Measurements from ENCODE around the gene KCTD11. TPM values are rescaled to one million over a fixed set of nuclear protein-coding genes. Genes with fewer than 3 reads are reported as not detected.
"Not testable (repeated sequence)": the region's sequence is repeated elsewhere in the genome, so short reads cannot be mapped to it uniquely, and the experiment has no call there.

KCTD11 gene
- total RNA-seq, 1 experiment from 2014 or later = 3.8 TPM

- no peak for TF ChIP-seq EZH2 (IDR thresholded peaks at IDR 0.05; ENCODE audit: borderline replicate concordance, low read depth, low read length, poor library complexity, severe bottlenecking)
- no peak for TF ChIP-seq CTCF (conservative IDR thresholded peaks at IDR 0.05; ENCODE audit: low read depth, low read length)
- no peak within 1 kb of the TSS for H3K4me3 ChIP-seq (ENCODE audit: low read depth, low read length, poor library complexity, severe bottlenecking)
- no peaks in the 10 kb centered on the region for H3K9me3 ChIP-seq (ENCODE audit: low read depth, low read length, poor library complexity, severe bottlenecking)
- no peaks in the 10 kb centered on the region for H3K4me1 ChIP-seq (ENCODE audit: insufficient read depth, low read length, poor library complexity, severe bottlenecking)
- ChIA-PET CTCF (no interaction called here), POLR2A (ENCODE audit: low non-redundant PET) (no interaction called here)
- no peaks in the 10 kb centered on the region for H3K36me3 ChIP-seq (ENCODE audit: insufficient read depth, low read length, poor library complexity, severe bottlenecking)
- H3K27me3 ChIP-seq (replicated peaks; ENCODE audit: insufficient read depth, low read depth, low read length, poor library complexity) = no peaks in the 10 kb centered on the region
- no peak for DNase-seq (ENCODE audit: low spot score)
- BruUV-seq (replicated peaks) = no TSS peak
- intact Hi-C loops (cut with micrococcal nuclease; ENCODE audit: unreplicated experiment) = no loop called here
- H3K27ac ChIP-seq (ENCODE audit: low read depth, low read length, poor library complexity, severe bottlenecking) = no peak within 1 kb of the TSS
These were observed 15.5 kb upstream of the KCTD11 start, which contains the start of gene ACAP1 for GRCh38 chr17:7336240-7337175. Gene ACAP1, plus strand, starts transcription at chr17:7336529. Its CDS starts 206 bp downstream, at chr17:7336735.

- H3K4me3 ChIP-seq (ENCODE audit: low read depth, low read length, poor library complexity, severe bottlenecking) = not testable (repeated sequence)
These were observed 14.4 kb upstream of the KCTD11 start for GRCh38 chr17:7337600-7337999.

GRCh38 chr17:7340179-7340578 lies 11.8 kb upstream of the KCTD11 start:
- POLR2A ChIA-PET (ENCODE audit: low non-redundant PET) = no interaction called here
- Histone ChIP-seq H3K4me3 (ENCODE audit: low read depth, low read length, poor library complexity, severe bottlenecking) (no peak overlapping the region), H3K9me3 (ENCODE audit: low read depth, low read length, poor library complexity, severe bottlenecking) (no peaks in the 10 kb centered on the region), H3K4me1 (ENCODE audit: insufficient read depth, low read length, poor library complexity, severe bottlenecking) (no peaks in the 10 kb centered on the region), H3K36me3 (ENCODE audit: insufficient read depth, low read length, poor library complexity, severe bottlenecking) (no peaks in the 10 kb centered on the region), H3K27ac (ENCODE audit: low read depth, low read length, poor library complexity, severe bottlenecking) (no peak overlapping the region), H3K27me3 (replicated peaks; ENCODE audit: insufficient read depth, low read depth, low read length, poor library complexity) (no peaks in the 10 kb centered on the region)
- TF ChIP-seq EZH2 (IDR thresholded peaks at IDR 0.05; ENCODE audit: borderline replicate concordance, low read depth, low read length, poor library complexity, severe bottlenecking) = no peak
- no peak for TF ChIP-seq CTCF (conservative IDR thresholded peaks at IDR 0.05; ENCODE audit: low read depth, low read length)
- DNase-seq (ENCODE audit: low spot score) = no peak
- CTCF ChIA-PET = no interaction called here
- intact Hi-C loops (cut with micrococcal nuclease; ENCODE audit: unreplicated experiment) = no loop called here
- no TSS peak for BruUV-seq (replicated peaks)

More at GRCh38 chr17:7337600-7337999, 14.4 kb upstream of the KCTD11 start:
- CTCF ChIA-PET = interaction anchor here (0.6 kb wide), 1 partner anchor 56 kb away, joined by 3 read pairs; the partner anchor contains the start of gene SLC2A4
- H3K27ac ChIP-seq (ENCODE audit: low read depth, low read length, poor library complexity, severe bottlenecking); DNase-seq (ENCODE audit: low spot score); intact Hi-C loops (cut with micrococcal nuclease; ENCODE audit: unreplicated experiment); H3K27me3 ChIP-seq (replicated peaks; ENCODE audit: insufficient read depth, low read depth, low read length, poor library complexity); BruUV-seq (replicated peaks); H3K4me1 ChIP-seq (ENCODE audit: insufficient read depth, low read length, poor library complexity, severe bottlenecking); POLR2A ChIA-PET (ENCODE audit: low non-redundant PET); H3K36me3 ChIP-seq (ENCODE audit: insufficient read depth, low read length, poor library complexity, severe bottlenecking); H3K9me3 ChIP-seq (ENCODE audit: low read depth, low read length, poor library complexity, severe bottlenecking): not testable (repeated sequence)

All from A673 (cell line).